Colon (tissue), 2 donors: ENCODE data around the gene REXO4.

ENCODE experiments used
- FAIRE-seq: peaks from 2 replicates; lab custom pipeline; 2012; peaks lifted over from hg19 to GRCh38; lab: Jason Lieb, UNC
- donor health status: control.
- donor health status: control.

Gene REXO4

DNA sequence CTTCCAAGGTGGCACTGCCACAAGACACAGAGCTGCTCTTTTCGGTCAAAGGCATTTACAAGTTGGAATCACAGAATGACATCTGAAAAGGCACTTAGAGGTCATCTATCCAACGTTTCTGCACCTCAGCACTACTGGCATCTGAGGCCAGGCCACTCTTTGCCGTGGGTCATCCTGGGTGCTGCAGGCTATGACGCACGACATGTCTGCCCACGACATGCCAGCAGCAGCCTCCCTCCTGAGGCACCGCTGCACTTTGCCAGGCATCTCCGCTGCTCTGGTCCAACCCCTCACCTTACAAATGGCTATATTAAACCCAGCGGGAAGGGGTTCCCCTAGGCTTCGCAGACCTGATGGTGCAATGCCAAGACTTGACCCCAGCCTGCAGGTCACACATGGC, 50.0 kb downstream of the REXO4 start:
- no peak for FAIRE-seq

GRCh38 chr9:133367221-133367620, 50.6 kb downstream of the REXO4 start:
- FAIRE-seq: no peak

DNA sequence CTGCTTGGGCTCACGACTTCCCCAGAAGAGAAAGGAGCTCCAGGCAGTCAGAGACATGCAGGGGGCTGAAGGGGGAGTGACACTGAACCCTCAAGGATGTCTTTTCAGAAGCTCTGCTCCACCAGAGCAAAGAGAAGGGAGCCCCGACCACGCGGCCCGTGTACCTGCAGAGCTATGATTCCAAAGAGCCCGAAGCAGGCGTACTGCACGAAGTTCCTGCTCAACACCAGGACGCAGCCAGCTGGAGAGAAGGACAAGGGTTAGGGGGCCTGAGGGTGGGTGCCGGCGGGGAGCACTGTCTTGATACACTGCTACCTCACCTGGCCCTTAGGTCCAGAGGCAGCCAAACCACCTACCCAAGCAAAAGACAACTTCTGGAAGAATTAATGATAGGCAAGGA, 51.4 kb downstream of the REXO4 start:
- FAIRE-seq: no peak

DNA sequence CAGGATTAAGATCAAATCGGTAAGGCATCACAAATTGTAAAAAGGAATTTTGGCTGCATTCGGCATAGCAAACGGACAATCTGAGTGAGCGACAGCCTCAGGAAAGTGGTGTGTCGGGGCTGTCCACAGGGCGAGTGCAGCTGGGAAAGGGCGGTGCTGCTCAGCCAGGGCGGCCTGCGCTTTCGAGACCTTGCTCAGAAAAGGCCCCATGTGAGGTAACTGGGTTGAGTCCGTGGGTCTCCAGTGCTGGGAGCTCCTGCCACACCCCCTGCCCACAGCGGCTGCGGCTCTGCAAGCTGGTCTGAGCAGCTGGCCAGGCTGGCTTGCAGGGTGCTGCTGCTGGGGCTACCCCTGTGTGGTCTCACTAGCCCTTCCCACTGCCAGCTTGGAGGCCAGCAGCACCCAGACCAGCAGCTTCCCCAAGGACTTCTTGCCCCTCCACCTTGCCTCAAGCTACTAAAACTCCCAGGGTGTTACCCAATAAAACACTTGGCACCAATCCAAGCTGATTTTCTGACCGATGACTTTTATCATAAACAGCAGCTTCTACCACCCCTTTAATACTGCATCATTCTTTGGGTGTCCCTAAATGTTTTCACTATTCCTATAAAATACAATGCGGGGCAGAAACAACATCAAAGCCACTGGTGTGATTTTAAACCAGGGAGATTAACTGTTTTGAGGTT, 55.3 kb downstream of the REXO4 start:
- FAIRE-seq: no peak

GRCh38 chr9:133361507-133362092, 56.2 kb downstream of the REXO4 start:
- FAIRE-seq: no peak

DNA sequence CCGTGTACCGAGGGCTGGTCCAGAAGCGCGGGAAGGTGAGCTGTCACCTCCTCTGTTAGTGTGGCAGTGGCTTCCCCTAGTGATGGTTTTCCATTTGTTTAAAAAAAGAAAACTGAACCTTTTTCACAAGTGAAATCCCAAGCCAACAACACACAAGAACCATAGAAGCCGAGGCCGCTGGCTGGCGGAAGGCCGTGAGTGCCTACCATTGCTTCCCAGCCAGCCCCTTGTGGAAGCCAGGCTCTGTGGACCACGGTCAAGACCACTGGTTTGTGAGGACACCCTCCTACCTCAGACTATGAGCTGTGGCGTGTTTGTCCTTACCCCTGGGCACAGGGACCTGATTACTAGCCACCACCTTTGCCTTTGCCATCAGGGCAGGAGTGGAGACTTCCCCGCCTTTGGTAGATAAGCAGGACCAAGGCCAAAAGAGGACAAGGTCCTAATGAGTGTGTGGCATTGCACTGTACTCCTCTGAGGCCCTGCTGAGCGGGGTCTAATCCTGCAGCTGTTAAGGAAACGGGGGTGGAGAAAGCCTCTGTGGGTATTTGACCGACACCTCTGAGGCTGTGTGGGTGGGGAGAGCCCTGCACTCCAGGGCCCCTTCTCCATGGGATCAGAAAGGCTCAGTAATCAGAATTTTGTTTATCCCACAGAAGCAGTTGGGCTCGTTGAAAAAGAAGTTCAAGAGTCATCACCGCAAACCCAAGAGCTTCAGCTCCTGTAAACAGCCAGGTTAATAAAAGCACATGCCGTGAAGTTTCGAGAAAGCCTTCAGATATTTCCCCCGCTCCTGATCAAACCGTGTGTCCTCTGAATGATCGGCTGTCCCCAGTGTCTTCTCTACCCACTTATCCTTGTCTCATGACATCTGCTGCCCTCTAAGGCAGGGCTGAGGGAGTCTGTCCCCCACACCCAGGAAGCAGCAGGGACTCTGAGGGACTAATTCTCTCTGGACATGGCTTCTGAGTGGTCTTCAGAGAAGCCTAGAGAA, 57.1 kb downstream of the REXO4 start:
- no peak for FAIRE-seq

DNA sequence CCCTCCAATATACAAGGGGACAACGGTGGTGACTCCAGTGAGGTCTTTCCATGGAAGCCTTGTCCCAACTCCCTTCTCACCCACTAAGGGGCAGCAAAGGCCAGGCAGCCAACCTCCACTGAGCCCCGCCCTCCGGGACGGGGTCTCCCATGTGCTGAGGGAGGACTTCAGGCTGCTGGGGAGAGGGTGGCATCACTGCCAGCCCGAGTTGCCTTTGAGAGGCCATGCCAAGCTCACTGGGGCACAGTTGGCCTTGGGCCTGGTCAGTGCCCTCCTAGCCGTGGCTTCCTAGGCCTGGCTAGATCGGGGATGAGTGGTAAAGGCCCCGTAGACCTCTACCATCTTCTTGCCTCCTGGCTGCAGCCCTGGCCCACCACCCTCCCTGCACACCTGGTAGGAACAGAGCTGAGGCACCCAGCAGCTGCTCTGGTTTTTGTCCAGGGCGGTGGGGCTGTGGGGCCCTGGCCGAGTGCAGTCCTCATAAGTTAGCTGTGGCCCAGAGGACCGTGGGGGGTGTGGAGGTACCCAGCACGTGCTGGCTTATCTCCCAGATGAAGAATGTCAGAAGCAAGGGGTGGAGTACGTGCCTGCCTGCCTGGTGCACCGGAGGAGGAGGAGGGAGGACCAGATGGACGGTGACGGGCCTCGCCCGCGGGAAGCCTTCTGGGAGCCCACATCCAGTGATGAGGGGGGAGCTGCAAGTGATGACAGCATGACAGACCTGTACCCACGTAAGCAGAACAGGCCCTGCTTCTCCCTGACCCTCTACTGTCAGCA, 58.2 kb downstream of the REXO4 start:
- FAIRE-seq: no peak

- FAIRE-seq: no peak
Measured at GRCh38 chr9:133357656-133358055, 60.2 kb downstream of the REXO4 start.

DNA sequence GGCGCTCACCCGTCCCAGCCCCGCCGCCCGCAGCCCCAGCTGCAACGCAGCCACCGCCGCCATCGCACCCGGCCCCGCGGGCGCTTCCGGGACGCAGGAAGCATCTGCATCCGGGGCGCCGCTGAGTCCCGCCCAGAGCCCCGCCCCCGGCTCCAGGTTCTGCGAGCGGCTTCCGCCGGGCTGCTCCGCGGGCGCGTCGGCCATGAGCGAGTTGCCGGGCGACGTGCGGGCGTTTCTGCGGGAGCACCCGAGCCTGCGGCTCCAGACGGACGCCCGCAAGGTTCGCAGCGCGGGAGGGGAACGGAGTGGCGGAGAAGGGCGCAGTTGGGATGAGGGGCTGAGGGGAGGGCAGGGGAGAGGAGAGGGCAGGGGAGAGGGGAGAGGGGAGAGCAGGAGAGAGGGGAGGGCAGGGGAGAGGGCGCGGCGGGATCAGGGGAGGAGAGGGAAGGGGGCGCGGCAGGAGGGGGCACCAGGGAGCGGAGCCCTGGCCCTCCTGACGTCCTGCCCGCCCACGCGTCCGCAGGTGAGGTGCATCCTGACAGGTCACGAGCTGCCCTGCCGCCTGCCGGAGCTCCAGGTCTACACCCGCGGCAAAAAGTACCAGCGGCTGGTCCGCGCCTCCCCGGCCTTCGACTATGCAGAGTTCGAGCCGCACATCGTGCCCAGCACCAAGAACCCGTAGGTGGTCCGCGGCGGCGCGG, 61.3 kb downstream of the REXO4 start, which contains the start of the genes SURF1 and SURF2:
SURF1 (minus strand) TSS at position 97 of the 701 bp plus-strand sequence; CDS start at position 63, 34 bp downstream.
SURF2 (plus strand) TSS at position 160 of the 701 bp plus-strand sequence; CDS start at position 203, 43 bp downstream.
- FAIRE-seq: no peak
